Muscle layer of colon (tissue), 2 donors: ENCODE results near the gene SLFN5.
A peak's percentile ranks its signal among the peaks of the same experiment; 100 is the strongest.
"Not testable (repeated sequence)": the region's sequence is repeated elsewhere in the genome, so short reads cannot be mapped to it uniquely, and the experiment has no call there.

ENCODE experiments used
- H3K27ac ChIP-seq: one replicate; pipeline ENCODE4 v1.7.0; 2013; ENCODE audit warnings: low read depth, mild to moderate bottlenecking, low read length, moderate library complexity
- H3K27me3 ChIP-seq, 2 donors: one replicate each; pipeline ENCODE4 v1.7.0; 2013; ENCODE audit warnings: low read length in 2 of 2, mild to moderate bottlenecking in 2 of 2; ENCODE audit not compliant: insufficient read depth in 2 of 2, control insufficient read depth in 1 of 2
- H3K36me3 ChIP-seq: one replicate; pipeline ENCODE4 v1.7.0; 2013; ENCODE audit warnings: mild to moderate bottlenecking, low read length; ENCODE audit not compliant: insufficient read depth
- H3K4me1 ChIP-seq: one replicate; pipeline ENCODE4 v1.7.0; 2013; ENCODE audit warnings: mild to moderate bottlenecking, low read length; ENCODE audit not compliant: insufficient read depth
- H3K4me3 ChIP-seq, 2 donors: one replicate each; pipeline ENCODE4 v1.7.0; 2013; ENCODE audit warnings: low read length in 2 of 2, low read depth in 1 of 2, mild to moderate bottlenecking in 1 of 2, moderate library complexity in 1 of 2
- H3K9ac ChIP-seq: one replicate; pipeline ENCODE4 v1.7.0; 2013; ENCODE audit warnings: low read length
- H3K9me3 ChIP-seq: one replicate; pipeline ENCODE4 v1.7.0; 2013; ENCODE audit warnings: mild to moderate bottlenecking, low read length
- donor health status: abdominal sarcoma.
- donor health status: Adenocarcinoma of cecum.

The SLFN5 gene

GRCh38 chr17:35294756-35295155, 51.9 kb downstream of the SLFN5 start:
- Histone ChIP-seq H3K9me3 (no peaks in the 10 kb centered on the region), H3K36me3 (no peaks in the 10 kb centered on the region), H3K4me3 (no peak overlapping the region), H3K4me1 (no peaks in the 10 kb centered on the region), H3K27me3 (no peaks in the 10 kb centered on the region), H3K9ac (no peak overlapping the region), H3K27ac (no peak overlapping the region)

GRCh38 chr17:35295686-35296085, 52.8 kb downstream of the SLFN5 start:
- no peaks in the 10 kb centered on the region for H3K4me1 ChIP-seq
- no peaks in the 10 kb centered on the region for H3K9me3 ChIP-seq
- no peak overlapping the region for H3K9ac ChIP-seq
- no peaks in the 10 kb centered on the region for H3K36me3 ChIP-seq
- no peak overlapping the region for H3K27ac ChIP-seq
- H3K27me3 ChIP-seq: no peaks in the 10 kb centered on the region
- H3K4me3 ChIP-seq: no peak overlapping the region

- Histone ChIP-seq H3K9me3 (no peaks in the 10 kb centered on the region), H3K9ac (no peak overlapping the region), H3K4me1 (no peaks in the 10 kb centered on the region), H3K36me3 (no peaks in the 10 kb centered on the region), H3K27ac (no peak overlapping the region), H3K4me3 (no peak overlapping the region), H3K27me3 (no peaks in the 10 kb centered on the region)
Observed at GRCh38 chr17:35297666-35298065, 54.8 kb downstream of the SLFN5 start.

- no peak overlapping the region for H3K4me3 ChIP-seq
- H3K27ac ChIP-seq: no peak overlapping the region
- no peaks in the 10 kb centered on the region for H3K9me3 ChIP-seq
- H3K9ac ChIP-seq: no peak overlapping the region
- no peaks in the 10 kb centered on the region for H3K36me3 ChIP-seq
- no peaks in the 10 kb centered on the region for H3K4me1 ChIP-seq
- no peaks in the 10 kb centered on the region for H3K27me3 ChIP-seq
Observed at GRCh38 chr17:35298639-35299038, 55.8 kb downstream of the SLFN5 start.

GRCh38 chr17:35299135-35299534, 56.3 kb downstream of the SLFN5 start:
- H3K27ac ChIP-seq: no peak overlapping the region
- no peaks in the 10 kb centered on the region for H3K27me3 ChIP-seq
- H3K4me3 ChIP-seq: no peak overlapping the region

GRCh38 chr17:35309345-35309744, 66.5 kb downstream of the SLFN5 start:
- not testable (repeated sequence) for H3K4me3 ChIP-seq, H3K36me3 ChIP-seq, H3K9me3 ChIP-seq, H3K27me3 ChIP-seq, H3K4me1 ChIP-seq, H3K27ac ChIP-seq, H3K9ac ChIP-seq

More at GRCh38 chr17:35299135-35299534, 56.3 kb downstream of the SLFN5 start:
- Histone ChIP-seq H3K4me1 (no peaks in the 10 kb centered on the region), H3K36me3 (no peaks in the 10 kb centered on the region), H3K9ac (no peak overlapping the region), H3K9me3 (no peaks in the 10 kb centered on the region)

GRCh38 chr17:35312346-35312745, 69.5 kb downstream of the SLFN5 start:
- Histone ChIP-seq H3K9me3 (no peaks in the 10 kb centered on the region), H3K4me1 (peaks cover 18% of the 10 kb centered on the region), H3K36me3 (no peaks in the 10 kb centered on the region), H3K27ac (no peak overlapping the region), H3K9ac (no peak overlapping the region), H3K4me3 (no peak overlapping the region), H3K27me3 (no peaks in the 10 kb centered on the region)

- H3K9ac ChIP-seq: peak overlapping the region; percentile 12
- H3K36me3 ChIP-seq: no peaks in the 10 kb centered on the region
- no peaks in the 10 kb centered on the region for H3K27me3 ChIP-seq
- no peaks in the 10 kb centered on the region for H3K9me3 ChIP-seq
- peak overlapping the region; percentile 50 to 60 for H3K4me3 ChIP-seq
- no peak overlapping the region for H3K27ac ChIP-seq
- H3K4me1 ChIP-seq: peaks cover 18% of the 10 kb centered on the region
Observed at GRCh38 chr17:35312790-35313711, 70.2 kb downstream of the SLFN5 start.

GRCh38 chr17:35313875-35314409, 71.1 kb downstream of the SLFN5 start:
- peak overlapping the region; percentile 12 for H3K9ac ChIP-seq
- no peak overlapping the region for H3K27ac ChIP-seq
- no peaks in the 10 kb centered on the region for H3K9me3 ChIP-seq
- peaks cover 18% of the 10 kb centered on the region for H3K4me1 ChIP-seq
- no peaks in the 10 kb centered on the region for H3K27me3 ChIP-seq
- H3K36me3 ChIP-seq: no peaks in the 10 kb centered on the region
- peak overlapping the region; percentile 13 to 60 for H3K4me3 ChIP-seq

- H3K9ac ChIP-seq: no peak overlapping the region
- H3K27me3 ChIP-seq: no peaks in the 10 kb centered on the region
- no peak overlapping the region for H3K4me3 ChIP-seq
- no peak overlapping the region for H3K27ac ChIP-seq
- peaks cover 18% of the 10 kb centered on the region for H3K4me1 ChIP-seq
- no peaks in the 10 kb centered on the region for H3K36me3 ChIP-seq
- H3K9me3 ChIP-seq: no peaks in the 10 kb centered on the region
Observed at GRCh38 chr17:35314415-35315216, 71.7 kb downstream of the SLFN5 start.

- Histone ChIP-seq H3K27me3 (no peaks in the 10 kb centered on the region), H3K4me3 (no peak overlapping the region), H3K36me3 (no peaks in the 10 kb centered on the region), H3K27ac (no peak overlapping the region), H3K9me3 (no peaks in the 10 kb centered on the region), H3K4me1 (peaks cover 18% of the 10 kb centered on the region), H3K9ac (no peak overlapping the region)
Observed at GRCh38 chr17:35315283-35315682, 72.4 kb downstream of the SLFN5 start.
